ENCODE data around the gene ARPC5. TPM values are rescaled to one million over a fixed set of nuclear protein-coding genes. Genes with fewer than 3 reads are reported as not detected.

The ARPC5 gene
- total RNA-seq, 1 donor from 2014 or later: 121 TPM

GRCh38 chr1:183586455-183586854 lies 49.1 kb downstream of the ARPC5 start:
- no peak for DNase-seq (ENCODE audit: low read depth)

GRCh38 chr1:183585038-183585437 lies 50.5 kb downstream of the ARPC5 start:
- DNase-seq (ENCODE audit: low read depth): no peak

- DNase-seq (ENCODE audit: low read depth): peak; percentile 24
Observed at GRCh38 chr1:183584147-183584546, 51.4 kb downstream of the ARPC5 start.

- no peak for DNase-seq (ENCODE audit: low read depth)
Observed at GRCh38 chr1:183583466-183583865, 52.1 kb downstream of the ARPC5 start.

GRCh38 chr1:183582021-183582713 lies 53.4 kb downstream of the ARPC5 start:
- DNase-seq (ENCODE audit: low read depth): no peak

- peak; percentile 55 for DNase-seq (ENCODE audit: low read depth)
Observed at GRCh38 chr1:183580281-183580682, 55.3 kb downstream of the ARPC5 start.

GRCh38 chr1:183578856-183579255 lies 56.7 kb downstream of the ARPC5 start:
- DNase-seq (ENCODE audit: low read depth): no peak

- DNase-seq (ENCODE audit: low read depth): no peak
Observed at GRCh38 chr1:183577897-183578465, 57.6 kb downstream of the ARPC5 start.

- DNase-seq (ENCODE audit: low read depth): no peak
Observed at GRCh38 chr1:183576537-183576936, 59.0 kb downstream of the ARPC5 start.

- no peak for DNase-seq (ENCODE audit: low read depth)
Observed at GRCh38 chr1:183575606-183576005, 60.0 kb downstream of the ARPC5 start.

GRCh38 chr1:183572721-183573120 lies 62.9 kb downstream of the ARPC5 start:
- no peak for DNase-seq (ENCODE audit: low read depth)

GRCh38 chr1:183571678-183572268 lies 63.8 kb downstream of the ARPC5 start:
- DNase-seq (ENCODE audit: low read depth): no peak

Other genes with a start within 250 kb of the ARPC5 start
- 0.17 and 0.65 TPM in 2 replicates for gene NMNAT2, start 217.4 kb downstream of the ARPC5 start, total RNA-seq
- 18.2 and 41.0 TPM in 2 replicates for gene SMG7, start 163.3 kb downstream of the ARPC5 start, total RNA-seq
- gene NCF2, start 45.3 kb downstream of the ARPC5 start, total RNA-seq: 4.6 and 102 TPM in 2 replicates
- gene APOBEC4, start 17.5 kb upstream of the ARPC5 start, total RNA-seq: not detected in 2 replicates
- gene RGL1, start 169.3 kb upstream of the ARPC5 start, total RNA-seq: 3.1 and 5.9 TPM in 2 replicates

All from renal cortical epithelial cell (primary cell).